AG09309 (cell line): ENCODE data around the gene CXCL5.

Experiments used
- DNase-seq: peaks from one replicate; pipeline ENCODE4 v3.0.0-alpha.2; 2010; ENCODE audit warnings: low read depth
- H3K4me3 ChIP-seq: 2 replicates; pipeline ENCODE4 v1.5.1; 2011; ENCODE audit warnings: mild to moderate bottlenecking, low read depth, low read length, moderate library complexity; ENCODE audit not compliant: control insufficient read depth
- CTCF ChIP-seq: IDR thresholded peaks from 2 replicates; pipeline ENCODE4 v1.5.1; 2011; ENCODE audit warnings: mild to moderate bottlenecking, low read depth, low read length, inconsistent platforms; ENCODE audit not compliant: insufficient read depth, control insufficient read depth; ENCODE audit errors: missing control alignments

Gene CXCL5

GRCh38 chr4:74018116-74018515, 19.6 kb upstream of the CXCL5 start:
- no peak overlapping the region for H3K4me3 ChIP-seq
- no peak for TF ChIP-seq CTCF

DNA sequence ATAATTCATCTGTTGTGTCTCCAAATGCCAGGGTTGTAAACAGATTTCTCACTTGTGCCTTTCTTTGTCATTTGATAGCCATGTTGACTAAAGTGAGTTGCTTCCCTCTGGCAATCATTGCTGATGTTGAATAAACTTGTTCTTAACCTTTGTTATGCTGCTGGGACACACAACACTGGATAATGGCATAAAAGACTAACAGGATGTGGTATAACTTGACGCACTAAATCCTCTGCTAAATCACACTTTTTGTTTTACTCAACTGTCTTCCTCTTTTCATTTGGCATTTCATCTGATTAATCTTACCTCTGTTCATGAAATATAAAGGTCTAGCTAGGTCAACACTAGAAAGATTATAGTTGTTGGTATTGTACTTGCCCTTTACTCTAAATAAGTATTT, 17.6 kb upstream of the CXCL5 start:
- no peak for TF ChIP-seq CTCF
- no peak for DNase-seq
- H3K4me3 ChIP-seq: no peak overlapping the region

More at GRCh38 chr4:74018116-74018515, 19.6 kb upstream of the CXCL5 start:
- no peak for DNase-seq

DNA sequence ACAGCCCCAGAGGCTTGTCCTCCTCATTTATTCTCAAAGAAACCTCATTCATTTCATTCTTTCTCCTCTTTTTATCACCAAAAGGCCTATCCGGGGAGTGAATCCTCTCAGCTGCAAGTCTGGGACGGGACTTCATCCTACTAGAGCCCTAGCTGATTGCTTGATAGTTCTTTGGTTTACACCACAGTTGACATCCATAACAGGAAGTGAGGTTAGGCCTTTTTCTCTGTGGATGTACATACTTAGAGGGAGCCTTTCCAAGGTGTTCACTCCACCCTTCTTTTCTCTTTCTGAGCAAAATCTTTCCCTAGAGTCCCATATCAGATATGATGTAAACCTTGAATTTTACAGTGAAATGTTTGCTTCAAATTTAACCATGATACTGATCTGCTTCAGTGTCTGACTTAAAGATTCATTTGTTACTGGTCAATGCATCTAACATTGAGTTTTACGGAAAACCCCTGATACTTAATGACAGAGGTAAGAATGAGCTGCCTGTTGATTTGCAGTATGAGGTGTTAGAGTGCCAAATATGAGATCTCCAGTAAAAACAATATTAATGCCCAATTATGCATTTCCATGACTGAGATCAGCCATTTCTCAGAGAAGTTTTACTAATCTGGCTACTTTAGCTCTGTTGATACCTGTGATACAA, 16.8 kb upstream of the CXCL5 start:
- DNase-seq: no peak
- TF ChIP-seq CTCF: no peak
- H3K4me3 ChIP-seq: no peak overlapping the region

- DNase-seq: no peak
- TF ChIP-seq CTCF: no peak
- H3K4me3 ChIP-seq: no peak overlapping the region
These were observed 15.9 kb upstream of the CXCL5 start for GRCh38 chr4:74014332-74014731.

DNA sequence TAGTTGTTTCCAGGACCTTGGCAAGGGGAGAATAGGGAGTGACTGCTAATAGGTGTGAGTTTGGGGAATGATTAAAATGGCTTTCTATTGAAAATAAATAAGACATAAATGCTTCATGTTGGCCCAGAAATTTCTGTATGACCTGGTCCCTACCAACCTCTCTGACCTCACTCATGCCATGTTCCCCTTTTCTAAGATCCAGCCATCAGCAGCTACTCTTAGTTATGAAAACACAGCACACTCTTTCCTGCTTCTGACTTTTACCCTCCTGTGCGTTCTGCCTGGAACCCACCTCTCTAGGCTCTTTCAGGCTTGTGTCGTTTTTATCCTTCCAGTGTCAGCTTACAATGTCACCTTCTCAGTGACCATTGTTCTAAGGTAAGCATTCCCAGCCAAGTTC, 14.8 kb upstream of the CXCL5 start:
- no peak for DNase-seq
- H3K4me3 ChIP-seq: no peak overlapping the region
- no peak for TF ChIP-seq CTCF

- no peak for TF ChIP-seq CTCF
- no peak for DNase-seq
- no peak overlapping the region for H3K4me3 ChIP-seq
These were observed 13.7 kb upstream of the CXCL5 start for GRCh38 chr4:74012130-74012529.
